GM12878 (cell line): ENCODE results near the gene ATP5ME. TPM values are rescaled to one million over a fixed set of nuclear protein-coding genes. Genes with fewer than 3 reads are reported as not detected.

ENCODE experiments used
- ATAC-seq: fragments of 200-7000 bp; cut with Tn5 transposase; 3 replicates; pipeline ENCODE4 v1.9.1; 2020; ENCODE audit warnings: mild to moderate bottlenecking, moderate library complexity
- BruUV-seq: library from RNA; stranded (reverse); fragments of 400-500 nt; replicated peaks from 2 replicates; lab custom pipeline; 2021; lab: Mats Ljungman, UMichigan
- CTCF ChIA-PET: fragments of 300-600 bp; sonication (Branson Sonifier 250); formaldehyde crosslinking; extraction: SDS; loops from one replicate; lab custom pipeline; 2021; ENCODE audit warnings: inconsistent platforms; lab: Yijun Ruan, JAX
- POLR2A ChIA-PET: fragments of 350-600 bp; formaldehyde crosslinking; extraction: SDS; loops from one replicate; lab custom pipeline; 2021; ENCODE audit warnings: inconsistent platforms; lab: Charles Lee
- RAD21 ChIA-PET: fragments of 300-600 bp; sonication (Branson Sonifier 250); formaldehyde crosslinking; loops from one replicate; lab custom pipeline; 2023; ENCODE audit warnings: antibody characterized with exemption; ENCODE audit not compliant: unreplicated experiment; lab: Charles Lee
- SMC1A ChIA-PET: fragments of 300-600 bp; sonication (Branson Sonifier 250); formaldehyde crosslinking; loops from one replicate; lab custom pipeline; 2023; ENCODE audit not compliant: unreplicated experiment, uncharacterized antibody; lab: Charles Lee
- DNase-seq: peaks from one replicate; pipeline ENCODE4 v3.0.0-alpha.2; 2011; ENCODE audit warnings: low read depth, low spot score
- FAIRE-seq: peaks from 3 replicates; lab custom pipeline; 2011; peaks lifted over from hg19 to GRCh38; lab: Jason Lieb, UNC
- H2AFZ ChIP-seq: 2 replicates; pipeline ENCODE4 v1.6.0; 2011; ENCODE audit warnings: low read depth, low read length, control low read depth; ENCODE audit not compliant: control insufficient read depth
- H3K27ac ChIP-seq: 2 replicates; pipeline ENCODE4 v1.5.1; 2011; ENCODE audit warnings: control low read depth; ENCODE audit not compliant: control insufficient read depth, insufficient read depth
- H3K27me3 ChIP-seq, 2 experiments: replicated peaks in 1 of 2; 2 replicates each; pipeline versions ENCODE4 v1.6.0 to v1.6.1; 2011; ENCODE audit warnings: low read length in 1 of 2; ENCODE audit not compliant: control insufficient read depth in 2 of 2, insufficient read depth in 2 of 2
- H3K36me3 ChIP-seq, 2 experiments: 2 replicates each; pipeline ENCODE4 v1.5.1; 2011; ENCODE audit warnings: low read length in 1 of 2; ENCODE audit not compliant: control insufficient read depth in 2 of 2, insufficient read depth in 2 of 2
- H3K4me1 ChIP-seq: 2 replicates; pipeline ENCODE4 v1.6.1; 2011; ENCODE audit warnings: mild to moderate bottlenecking, low read length, moderate library complexity, mixed read lengths; ENCODE audit not compliant: control insufficient read depth, insufficient read depth
- H3K4me2 ChIP-seq: 2 replicates; pipeline ENCODE4 v1.6.0; 2011; ENCODE audit warnings: control low read depth; ENCODE audit not compliant: control insufficient read depth, insufficient read depth
- H3K4me3 ChIP-seq: fragments of 200-600 bp; sonication (generic); 2 replicates; pipeline ENCODE4 v1.5.1; 2016
- H3K79me2 ChIP-seq: 2 replicates; pipeline ENCODE4 v1.6.0; 2011; ENCODE audit warnings: low read length; ENCODE audit not compliant: control insufficient read depth, insufficient read depth
- H3K9ac ChIP-seq: 2 replicates; pipeline ENCODE4 v1.8.0; 2011; ENCODE audit warnings: low read length, control low read depth, mixed read lengths; ENCODE audit not compliant: control insufficient read depth, insufficient read depth
- H3K9me3 ChIP-seq: replicated peaks from 3 replicates; pipeline ENCODE4 v1.5.1; 2011; ENCODE audit warnings: mild to moderate bottlenecking, low read length; ENCODE audit not compliant: control insufficient read depth, insufficient read depth
- H4K20me1 ChIP-seq: 2 replicates; pipeline ENCODE4 v1.6.0; 2011; ENCODE audit not compliant: control insufficient read depth, insufficient read depth
- CHD4 ChIP-seq: fragments of 200-600 bp; sonication (generic); IDR thresholded peaks from 2 replicates; pipeline ENCODE4 v1.6.1; 2016; ENCODE audit warnings: mild to moderate bottlenecking
- CREB1 ChIP-seq: IDR thresholded peaks from 2 replicates; pipeline ENCODE4 v1.6.1; 2012; ENCODE audit warnings: low read depth, mild to moderate bottlenecking, inconsistent platforms
- EZH2 ChIP-seq: IDR thresholded peaks from 2 replicates; pipeline ENCODE4 v1.6.1; 2012; ENCODE audit warnings: low read depth, mild to moderate bottlenecking, control low read depth, inconsistent platforms, low read length, borderline replicate concordance; ENCODE audit not compliant: control insufficient read depth
- GATAD2B ChIP-seq: fragments of 450-650 bp; conservative IDR thresholded peaks from 2 replicates; pipeline ENCODE4 v1.6.1; 2017; ENCODE audit warnings: low read depth, mild to moderate bottlenecking, moderate library complexity
- KDM1A ChIP-seq: fragments of 200-600 bp; sonication (generic); IDR thresholded peaks from 2 replicates; pipeline ENCODE4 v1.6.1; 2016; ENCODE audit warnings: borderline replicate concordance
- MEF2A ChIP-seq: IDR thresholded peaks from 2 replicates; pipeline ENCODE4 v1.6.1; 2011; ENCODE audit warnings: low read depth, mild to moderate bottlenecking, low read length, moderate library complexity; ENCODE audit not compliant: insufficient read depth
- NBN ChIP-seq: fragments of 450-650 bp; IDR thresholded peaks from 2 replicates; pipeline ENCODE4 v1.6.1; 2016
- NFXL1 ChIP-seq: fragments of 450-650 bp; IDR thresholded peaks from 2 replicates; pipeline ENCODE4 v1.6.1; 2017; ENCODE audit warnings: antibody characterized with exemption, mild to moderate bottlenecking, borderline replicate concordance
- NRF1 ChIP-seq: conservative IDR thresholded peaks from 2 replicates; pipeline ENCODE4 v1.6.1; 2011; ENCODE audit warnings: mild to moderate bottlenecking, low read depth, low read length, improper control_type of control experiment
- POU2F2 ChIP-seq: IDR thresholded peaks from 3 replicates; pipeline ENCODE4 v1.6.1; 2011; ENCODE audit warnings: low read depth, mild to moderate bottlenecking, low read length, borderline replicate concordance
- SUZ12 ChIP-seq: fragments of 200-600 bp; sonication (generic); IDR thresholded peaks from one replicate; pipeline ENCODE4 v1.6.1; 2018; ENCODE audit warnings: antibody characterized with exemption, mild to moderate bottlenecking; ENCODE audit not compliant: unreplicated experiment
- TAF1 ChIP-seq: IDR thresholded peaks from 2 replicates; pipeline ENCODE4 v1.6.1; 2011; ENCODE audit warnings: mild to moderate bottlenecking, low read depth, low read length, borderline replicate concordance
- WGBS: methylation state at CpG from one replicate; pipeline ENCODE4 v1.1.6; 2016; ENCODE audit warnings: low lambda C conversion rate; ENCODE audit not compliant: insufficient replicate concordance, insufficient coverage; ENCODE audit errors: missing lambda C conversion rate; 5-methylcytosine and 5-hydroxymethylcytosine counted together
- in situ Hi-C: fragments of 300-500 bp; cut with MboI; formaldehyde crosslinking; loops from 9 replicates; pipeline ENCODE4 v1.14.3; 2018; ENCODE audit warnings: mixed read lengths
- intact Hi-C: fragments of 100-400 bp; cut with micrococcal nuclease; formaldehyde crosslinking; loops from one replicate; pipeline ENCODE4 v1.14.2; 2022; ENCODE audit not compliant: unreplicated experiment
- polyA plus RNA-seq, 11 experiments: library from polyadenylated mRNA; depleted of rRNA in 4 of 11; unstranded in 6 of 11; stranded (reverse) in 5 of 11; fragments of >200 nt; fragmentation: Nextera tagmentation in 4 of 11; fragmentation: Illumina TruSeq in 1 of 11; extraction: Ambion mirVana in 4 of 11; extraction: Trizol in 1 of 11; gene quantifications; 1 replicate in 1 of 11; 2 replicates in 10 of 11; pipeline versions ENCODE4 v1.2.1 to v1.2.3, GENCODE V29; 2011 to 2016; ENCODE audit warnings: inconsistent platforms in 2 of 11, missing spikeins in 2 of 11, low read depth in 1 of 11
- total RNA-seq, 4 experiments: library from RNA; depleted of rRNA in 3 of 4; stranded (reverse); fragments of >200 nt in 3 of 4; fragmentation: Illumina TruSeq in 1 of 4; extraction: Trizol in 1 of 4; gene quantifications; 2 replicates each; pipeline versions ENCODE4 v1.2.1 to v1.2.3, GENCODE V29; 2013 to 2021
- TF ChIP-seq, protein P1 (sequence below): IDR thresholded peaks from 2 replicates; pipeline ENCODE4 v1.6.1; 2011; ENCODE audit warnings: low read depth, mild to moderate bottlenecking, low read length, moderate library complexity, borderline replicate concordance; ENCODE audit errors: extremely low read depth

The ATP5ME gene
- total and polyA plus RNA-seq, 10 of the 15 experiments (the other 5 are each of a cell fraction or from before 2014, with no cell fraction given), result 279 to 2,374 (median 509) TPM

DNA sequence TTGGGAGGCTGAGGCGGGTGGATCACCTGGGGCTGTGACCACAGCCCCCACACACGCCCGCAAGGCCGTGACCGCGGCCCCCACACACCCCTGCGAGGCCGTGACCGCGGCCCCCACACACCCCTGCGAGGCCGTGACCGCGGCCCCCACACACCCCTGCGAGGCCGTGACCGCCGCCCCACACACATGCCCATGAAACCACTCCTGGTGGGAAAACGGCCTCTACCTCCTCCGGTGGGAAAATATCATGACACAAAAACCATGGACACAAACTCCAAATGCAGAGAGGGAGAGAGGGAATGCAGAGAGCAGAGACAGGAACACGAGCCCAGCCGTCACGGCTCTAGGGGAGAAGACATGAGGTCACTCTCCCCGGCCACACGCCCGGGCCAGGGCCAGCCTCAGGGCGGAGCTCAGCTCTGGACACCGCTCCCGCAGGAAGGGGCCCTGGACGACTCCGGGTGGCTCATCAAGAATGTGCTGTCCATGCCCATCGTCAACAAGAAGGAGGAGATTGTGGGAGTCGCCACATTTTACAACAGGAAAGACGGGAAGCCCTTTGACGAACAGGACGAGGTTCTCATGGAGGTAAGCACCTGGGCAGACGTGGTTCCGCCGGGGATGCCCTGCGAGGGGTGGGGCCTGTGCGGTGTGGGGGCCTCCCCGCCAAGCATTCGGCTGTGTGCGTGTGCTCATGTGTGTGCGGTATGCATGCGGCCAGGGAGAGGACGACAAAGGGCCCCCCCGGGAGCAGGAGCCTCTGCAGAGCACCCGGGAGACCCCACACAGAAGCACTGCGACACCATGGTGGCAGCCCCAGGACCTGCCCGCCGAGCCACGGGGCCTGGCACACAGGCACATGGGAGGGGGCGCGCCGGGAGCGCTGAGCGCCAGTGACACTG is 17.4 kb downstream of the ATP5ME start:
- CTCF ChIA-PET, result no interaction called here
- H3K27me3 ChIP-seq, result no peaks in the 10 kb centered on the region
- DNase-seq (no peak), ATAC-seq (no peak), FAIRE-seq (no peak)
- H3K36me3 ChIP-seq, result no peaks in the 10 kb centered on the region
- intact Hi-C loops (no loop called here), in situ Hi-C loops (no loop called here)
- no peak overlapping the region for H3K4me3 ChIP-seq
- H3K79me2 ChIP-seq, result no peaks in the 10 kb centered on the region
- no peaks in the 10 kb centered on the region for H3K4me1 ChIP-seq
- H2AFZ ChIP-seq, result no peak overlapping the region
- POLR2A ChIA-PET, result no interaction called here
- H3K4me2 ChIP-seq, result no peak overlapping the region
- no TSS peak for BruUV-seq
- H3K9ac ChIP-seq, result no peak overlapping the region
- SMC1A ChIA-PET, result no interaction called here
- H3K27ac ChIP-seq, result no peak overlapping the region
- no peaks in the 10 kb centered on the region; the same call in 2 of the 3 replicates for H3K9me3 ChIP-seq
- TF ChIP-seq NBN (no peak), CHD4 (no peak)
- TF ChIP-seq, all 136 proteins: peak for 0
- no peaks in the 10 kb centered on the region for H4K20me1 ChIP-seq
- 76% methylated on average over 46 of the region's 58 CpGs for WGBS
- RAD21 ChIA-PET, result no interaction called here

DNA sequence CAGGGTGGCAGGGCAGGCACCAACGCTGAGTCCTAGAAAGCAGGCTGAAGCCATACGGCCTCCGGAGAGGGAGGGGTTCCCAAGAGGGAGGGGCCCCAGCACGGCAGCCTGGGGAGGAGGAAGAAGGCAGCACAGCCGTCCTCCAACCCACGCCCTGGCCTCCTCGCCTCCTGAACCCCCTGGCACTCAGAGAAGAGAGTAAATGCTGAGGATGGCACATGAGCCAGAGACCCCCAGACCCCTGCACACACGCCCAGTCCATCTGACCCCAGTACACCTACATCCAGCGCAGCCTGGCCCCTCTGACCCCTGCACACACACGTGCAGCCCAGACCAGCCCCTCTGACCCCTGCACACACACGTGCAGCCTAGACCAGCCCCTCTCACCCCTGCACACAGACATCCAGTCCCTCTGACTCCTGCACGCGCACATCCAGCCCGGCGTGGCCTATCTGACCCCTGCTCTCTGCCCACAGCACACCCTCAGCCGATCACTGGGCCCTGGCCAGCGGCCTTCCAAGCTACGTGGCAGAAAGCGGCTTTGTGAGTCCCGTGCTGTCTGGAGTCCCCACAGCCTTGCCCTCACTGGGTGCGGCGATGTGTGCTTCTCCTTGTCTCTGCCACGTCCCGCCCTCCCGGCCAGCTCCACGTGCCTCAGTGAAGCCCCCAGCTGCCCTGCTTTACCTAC is 18.5 kb downstream of the ATP5ME start:
- Histone ChIP-seq H3K27me3 (no peaks in the 10 kb centered on the region), H3K36me3 (no peaks in the 10 kb centered on the region), H3K79me2 (no peaks in the 10 kb centered on the region), H3K4me2 (no peak overlapping the region), H4K20me1 (no peaks in the 10 kb centered on the region), H3K4me1 (no peaks in the 10 kb centered on the region), H2AFZ (no peak overlapping the region), H3K27ac (no peak overlapping the region), H3K4me3 (no peak overlapping the region), H3K9me3 (no peaks in the 10 kb centered on the region; the same call in 2 of the 3 replicates), H3K9ac (no peak overlapping the region)
- no peak for ATAC-seq
- intact Hi-C loops, result no loop called here
- no peak for FAIRE-seq
- no peak for DNase-seq
- TF ChIP-seq NFXL1 (no peak), CREB1 (no peak), SUZ12 (no peak), KDM1A (no peak), NRF1 (no peak), GATAD2B (no peak), TAF1 (no peak), MEF2A (no peak), EZH2 (no peak), POU2F2 (no peak)
- TF ChIP-seq, protein P1, sequence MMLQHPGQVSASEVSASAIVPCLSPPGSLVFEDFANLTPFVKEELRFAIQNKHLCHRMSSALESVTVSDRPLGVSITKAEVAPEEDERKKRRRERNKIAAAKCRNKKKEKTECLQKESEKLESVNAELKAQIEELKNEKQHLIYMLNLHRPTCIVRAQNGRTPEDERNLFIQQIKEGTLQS, result no peak
- ChIA-PET CTCF (no interaction called here), RAD21 (no interaction called here), SMC1A (no interaction called here), POLR2A (no interaction called here)
- BruUV-seq, result no TSS peak
- WGBS, result 50% methylated on average over 22 of the region's 26 CpGs
- in situ Hi-C loops, result no loop called here
